PC-3 (cell line): Measurements from ENCODE around the gene ERBB4. TPM values are rescaled to one million over a fixed set of nuclear protein-coding genes. Genes with fewer than 3 reads are reported as not detected.

Experiments
- ATAC-seq: fragments of 200-7000 bp; cut with Tn5 transposase; 2 replicates; pipeline ENCODE4 v1.9.1; 2020; ENCODE audit warnings: mild to moderate bottlenecking, moderate library complexity
- BruUV-seq: library from RNA; stranded (reverse); fragments of 400-500 nt; replicated peaks from 2 replicates; lab custom pipeline; 2021; lab: Mats Ljungman, UMichigan
- CTCF ChIA-PET: fragments of 300-600 bp; sonication (Branson Sonifier 250); formaldehyde crosslinking; loops from one replicate; lab custom pipeline; 2022; ENCODE audit warnings: antibody characterized with exemption; lab: Charles Lee
- POLR2A ChIA-PET: fragments of 300-600 bp; sonication (Branson Sonifier 250); formaldehyde crosslinking; loops from one replicate; lab custom pipeline; 2022; ENCODE audit warnings: antibody characterized with exemption; ENCODE audit not compliant: unreplicated experiment; lab: Charles Lee
- DNase-seq: peaks from one replicate; pipeline ENCODE4 v3.0.0-alpha.2; 2015
- H2AFZ ChIP-seq: fragments of 300-600 bp; sonication (generic); 2 replicates; pipeline ENCODE4 v1.6.0; 2016; ENCODE audit warnings: antibody characterized with exemption, low read length
- H3F3A ChIP-seq: fragments of 300-600 bp; sonication (generic); one replicate; pipeline ENCODE4 v1.6.0; 2017; ENCODE audit warnings: antibody characterized with exemption, low read length, control low read depth, mild to moderate bottlenecking; ENCODE audit not compliant: unreplicated experiment
- H3K27ac ChIP-seq: fragments of 300-600 bp; sonication (generic); 2 replicates; pipeline ENCODE4 v1.5.1; 2016; ENCODE audit warnings: mild to moderate bottlenecking, low read length
- H3K27me3 ChIP-seq: fragments of 300-600 bp; sonication (generic); 2 replicates; pipeline ENCODE4 v1.6.1; 2016; ENCODE audit warnings: low read length, mixed read lengths
- H3K36me3 ChIP-seq: fragments of 300-600 bp; sonication (generic); 2 replicates; pipeline ENCODE4 v1.6.1; 2016; ENCODE audit warnings: low read depth, mixed run types, low read length, mixed read lengths
- H3K4me1 ChIP-seq: fragments of 300-600 bp; sonication (generic); 2 replicates; pipeline ENCODE4 v1.5.1; 2016; ENCODE audit warnings: low read length; ENCODE audit not compliant: insufficient read depth
- H3K4me2 ChIP-seq: fragments of 300-600 bp; sonication (generic); 2 replicates; pipeline ENCODE4 v1.6.0; 2016; ENCODE audit warnings: low read length
- H3K4me3 ChIP-seq: fragments of 300-600 bp; sonication (generic); 2 replicates; pipeline ENCODE4 v1.5.1; 2016; ENCODE audit warnings: mild to moderate bottlenecking, low read length, mixed read lengths
- H3K79me2 ChIP-seq: fragments of 300-600 bp; sonication (generic); 2 replicates; pipeline ENCODE4 v1.6.1; 2017; ENCODE audit warnings: low read length, mixed read lengths
- H3K9ac ChIP-seq: fragments of 300-600 bp; sonication (generic); 2 replicates; pipeline ENCODE4 v1.6.0; 2016; ENCODE audit warnings: mild to moderate bottlenecking, low read length
- H3K9me2 ChIP-seq: fragments of 300-600 bp; sonication (generic); replicated peaks from 2 replicates; pipeline ENCODE4 v1.6.1; 2016; ENCODE audit warnings: mixed run types, low read length, mixed read lengths
- H3K9me3 ChIP-seq: fragments of 300-600 bp; sonication (generic); 2 replicates; pipeline ENCODE4 v1.6.1; 2016; ENCODE audit warnings: low read length, mixed read lengths
- H4K20me1 ChIP-seq: fragments of 300-600 bp; sonication (generic); 2 replicates; pipeline ENCODE4 v1.6.1; 2016; ENCODE audit warnings: low read length, mixed read lengths
- CTCF ChIP-seq: fragments of 300-600 bp; sonication (generic); conservative IDR thresholded peaks from 2 replicates; pipeline ENCODE4 v1.5.1; 2017; ENCODE audit warnings: antibody characterized with exemption, low read depth, mild to moderate bottlenecking, low read length
- EZH2 ChIP-seq: fragments of 300-600 bp; sonication (generic); IDR thresholded peaks from one replicate; pipeline ENCODE4 v1.6.1; 2017; ENCODE audit warnings: antibody characterized with exemption, mild to moderate bottlenecking, low read length; ENCODE audit not compliant: unreplicated experiment
- EZH2phosphoT487 ChIP-seq: fragments of 300-600 bp; sonication (generic); IDR thresholded peaks from 2 replicates; pipeline ENCODE4 v1.6.1; 2018; ENCODE audit warnings: mild to moderate bottlenecking, antibody characterized with exemption, low read length, borderline replicate concordance
- intact Hi-C: fragments of 100-400 bp; cut with micrococcal nuclease; formaldehyde crosslinking; loops from 2 replicates; pipeline ENCODE4 v1.9.0; 2023
- total RNA-seq: library from RNA; depleted of rRNA; stranded (reverse); fragments of >200 nt; gene quantifications from 2 replicates; pipeline ENCODE4 v1.2.3, GENCODE V29; 2014

The ERBB4 gene
- total RNA-seq, 1 experiment from 2014 or later: under 0.01 TPM

GRCh38 chr2:211741966-211742365 lies 796.6 kb downstream of the ERBB4 start:
- intact Hi-C loops: loop anchor here (10.0 kb wide), 2 partner anchors 213 to 287 kb away; no protein-coding TSS in a partner anchor
- H3K27ac ChIP-seq: no peak overlapping the region
- H3K79me2 ChIP-seq: no peaks in the 10 kb centered on the region
- POLR2A ChIA-PET: no interaction called here
- no peaks in the 10 kb centered on the region for H3K9me2 ChIP-seq
- ATAC-seq (no peak), DNase-seq (no peak)
- H3K27me3 ChIP-seq: no peaks in the 10 kb centered on the region
- H3K4me1 ChIP-seq: no peaks in the 10 kb centered on the region
- no peaks in the 10 kb centered on the region for H4K20me1 ChIP-seq
- TF ChIP-seq EZH2: no peak
- TF ChIP-seq CTCF: no peak
- TF ChIP-seq EZH2phosphoT487: no peak
- no peaks in the 10 kb centered on the region for H3K9me3 ChIP-seq
- H3K4me3 ChIP-seq: no peak overlapping the region
- CTCF ChIA-PET: no interaction called here
- no peak overlapping the region for H3K4me2 ChIP-seq
- BruUV-seq: no TSS peak
- no peaks in the 10 kb centered on the region for H3K36me3 ChIP-seq
- H3K9ac ChIP-seq: no peak overlapping the region
- no peaks in the 10 kb centered on the region for H3F3A ChIP-seq
- H2AFZ ChIP-seq: no peak overlapping the region

- H3K79me2 ChIP-seq: no peaks in the 10 kb centered on the region
- no peaks in the 10 kb centered on the region for H3K36me3 ChIP-seq
- BruUV-seq: no TSS peak
- no peak overlapping the region for H3K9ac ChIP-seq
- H3K4me2 ChIP-seq: no peak overlapping the region
- no peaks in the 10 kb centered on the region for H3K9me2 ChIP-seq
- no peaks in the 10 kb centered on the region for H3K9me3 ChIP-seq
- POLR2A ChIA-PET: no interaction called here
- DNase-seq: peak; percentile 49
- no peaks in the 10 kb centered on the region for H4K20me1 ChIP-seq
- no peaks in the 10 kb centered on the region for H3K4me1 ChIP-seq
- TF ChIP-seq EZH2phosphoT487 (no peak), EZH2 (no peak), CTCF (no peak)
- intact Hi-C loops: no loop called here
- H2AFZ ChIP-seq: no peak overlapping the region
- H3K27me3 ChIP-seq: no peaks in the 10 kb centered on the region
- peak; percentile 29; the same call in 1 of the 2 replicates for ATAC-seq
- H3F3A ChIP-seq: no peaks in the 10 kb centered on the region
- no peak overlapping the region for H3K27ac ChIP-seq
- CTCF ChIA-PET: interaction anchor here (0.9 kb wide), 1 partner anchor 556 kb away, joined by 3 read pairs; no protein-coding TSS in a partner anchor
- H3K4me3 ChIP-seq: no peak overlapping the region
Observed at GRCh38 chr2:211737282-211737681, 801.3 kb downstream of the ERBB4 start.

GRCh38 chr2:211730215-211730614 lies 808.4 kb downstream of the ERBB4 start:
- Histone ChIP-seq H3K9me2 (no peaks in the 10 kb centered on the region), H3K79me2 (no peaks in the 10 kb centered on the region), H3K27ac (no peak overlapping the region), H3K9me3 (no peaks in the 10 kb centered on the region), H3K9ac (no peak overlapping the region), H3K4me1 (no peaks in the 10 kb centered on the region), H3K4me3 (no peak overlapping the region), H2AFZ (no peak overlapping the region), H3F3A (no peaks in the 10 kb centered on the region), H4K20me1 (no peaks in the 10 kb centered on the region), H3K4me2 (no peak overlapping the region), H3K36me3 (no peaks in the 10 kb centered on the region), H3K27me3 (no peaks in the 10 kb centered on the region)
- intact Hi-C loops: no loop called here
- BruUV-seq: no TSS peak
- ChIA-PET CTCF (no interaction called here), POLR2A (interaction anchor here (0.6 kb wide), 1 partner anchor 260 kb away, joined by 3 read pairs; no protein-coding TSS in a partner anchor)
- DNase-seq (no peak), ATAC-seq (no peak)
- no peak for TF ChIP-seq EZH2phosphoT487
- no peak for TF ChIP-seq EZH2
- TF ChIP-seq CTCF: no peak
